ENCODE measurements around the gene AUH. TPM values are rescaled to one million over a fixed set of nuclear protein-coding genes. Genes with fewer than 3 reads are reported as not detected.

Gene AUH
- polyA plus RNA-seq, 3 donors = 4.0 to 9.9 (median 8.4) TPM

DNA sequence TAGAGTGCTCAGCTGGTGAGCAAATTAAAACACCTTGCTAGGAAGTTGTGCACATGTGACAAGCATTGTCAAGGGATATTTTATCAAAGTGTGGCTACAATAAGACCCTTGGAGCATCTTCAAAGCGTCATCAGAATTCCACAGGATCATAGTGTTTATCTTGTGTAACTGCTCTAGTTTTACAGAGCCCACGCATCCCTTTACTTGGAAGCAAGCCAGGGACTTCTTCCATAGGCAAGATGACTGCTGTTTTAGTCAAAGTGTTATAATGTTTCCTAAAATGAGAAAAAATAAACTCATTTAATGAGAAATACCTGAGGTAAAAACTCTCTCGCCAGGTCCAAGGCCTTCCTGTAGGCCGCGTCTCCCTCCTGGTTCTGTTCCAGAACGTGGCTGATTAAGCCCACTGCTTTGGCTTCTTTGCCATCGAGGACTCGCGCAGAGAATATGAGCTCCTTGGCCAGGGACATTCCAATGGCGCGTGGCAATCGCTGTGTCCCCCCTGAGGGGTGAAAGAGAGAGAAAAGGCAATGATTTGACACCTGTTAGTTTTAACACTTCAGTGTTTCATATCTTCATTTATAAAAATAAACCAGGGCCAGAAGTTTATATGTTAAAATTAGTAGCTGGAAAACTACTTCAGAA, 141.1 kb downstream of the AUH start:
- Histone ChIP-seq H3K27ac (ENCODE audit: low read depth in 1 of 2, low read length in 2 of 2) (no peak overlapping the region), H3K9me3 (replicated peaks in 1 of 2; ENCODE audit: control insufficient read depth in 1 of 2, insufficient read depth in 1 of 2, low read length in 2 of 2) (no peaks in the 10 kb centered on the region), H3K79me2 (ENCODE audit: insufficient read depth, low read length) (no peaks in the 10 kb centered on the region), H3K27me3 (ENCODE audit: control insufficient read depth in 2 of 2, insufficient read depth in 2 of 2, low read length in 2 of 2) (no peaks in the 10 kb centered on the region), H3K36me3 (replicated peaks in 1 of 2; ENCODE audit: control insufficient read depth in 1 of 2, insufficient read depth in 2 of 2, low read length in 2 of 2) (no peaks in the 10 kb centered on the region), H2AFZ (ENCODE audit: insufficient read depth, low read depth, low read length, poor library complexity, severe bottlenecking) (no peak overlapping the region), H3K4me2 (replicated peaks; ENCODE audit: extremely low read depth, low read length, poor library complexity, severe bottlenecking) (no peak overlapping the region), H3K4me3 (replicated peaks in 1 of 3; ENCODE audit: low read depth in 2 of 3, low read length in 3 of 3) (no peak overlapping the region), H3K9ac (ENCODE audit: insufficient read depth, low read length, poor library complexity, severe bottlenecking) (no peak overlapping the region), H3K4me1 (ENCODE audit: control insufficient read depth in 1 of 2, insufficient read depth in 2 of 2, low read length in 2 of 2) (no peaks in the 10 kb centered on the region), H4K20me1 (ENCODE audit: insufficient read depth, low read length) (no peaks in the 10 kb centered on the region)
- no peak for TF ChIP-seq CTCF (IDR thresholded peaks at IDR 0.05)
- Mint-ChIP-seq H3K36me3 (peaks cover 7 to 11% of the 10 kb centered on the region in 2 donors), H3K9me3 (peaks cover 0 to 3% (median 0%) of the 10 kb centered on the region in 7 donors), H3K27me3 (ENCODE audit: low read depth in 3 of 3) (no peaks in the 10 kb centered on the region), H3K27ac (no peak overlapping the region), H3K4me1 (no peaks in the 10 kb centered on the region), H3K4me3 (no peak overlapping the region)
- intact Hi-C loops (cut with micrococcal nuclease) = no loop called here
- DNase-seq = no peak
- WGBS (ENCODE audit: insufficient coverage) = 100% methylated on average over 5 of the region's 12 CpGs

GRCh38 chr9:91220021-91220420, 141.7 kb downstream of the AUH start:
- H3K4me2 ChIP-seq (replicated peaks; ENCODE audit: extremely low read depth, low read length, poor library complexity, severe bottlenecking) = no peak overlapping the region
- TF ChIP-seq CTCF (IDR thresholded peaks at IDR 0.05) = no peak
- H2AFZ ChIP-seq (ENCODE audit: insufficient read depth, low read depth, low read length, poor library complexity, severe bottlenecking) = no peak overlapping the region
- no peaks in the 10 kb centered on the region for H3K9me3 ChIP-seq (replicated peaks in 1 of 2; ENCODE audit: control insufficient read depth in 1 of 2, insufficient read depth in 1 of 2, low read length in 2 of 2)
- H3K27me3 Mint-ChIP-seq (ENCODE audit: low read depth in 3 of 3) = no peaks in the 10 kb centered on the region
- H3K36me3 ChIP-seq (replicated peaks in 1 of 2; ENCODE audit: control insufficient read depth in 1 of 2, insufficient read depth in 2 of 2, low read length in 2 of 2) = no peaks in the 10 kb centered on the region
- intact Hi-C loops (cut with micrococcal nuclease) = no loop called here
- H3K27ac Mint-ChIP-seq = no peak overlapping the region
- no peak overlapping the region for H3K4me3 Mint-ChIP-seq
- no peak for DNase-seq
- 100% methylated on average over 1 of the region's 4 CpGs for WGBS (ENCODE audit: insufficient coverage)
- no peaks in the 10 kb centered on the region for H3K79me2 ChIP-seq (ENCODE audit: insufficient read depth, low read length)
- H4K20me1 ChIP-seq (ENCODE audit: insufficient read depth, low read length) = no peaks in the 10 kb centered on the region
- no peaks in the 10 kb centered on the region for H3K4me1 ChIP-seq (ENCODE audit: control insufficient read depth in 1 of 2, insufficient read depth in 2 of 2, low read length in 2 of 2)
- H3K9ac ChIP-seq (ENCODE audit: insufficient read depth, low read length, poor library complexity, severe bottlenecking) = no peak overlapping the region
- no peaks in the 10 kb centered on the region for H3K27me3 ChIP-seq (ENCODE audit: control insufficient read depth in 2 of 2, insufficient read depth in 2 of 2, low read length in 2 of 2)
- H3K27ac ChIP-seq (ENCODE audit: low read depth in 1 of 2, low read length in 2 of 2) = no peak overlapping the region
- peaks cover 7 to 11% of the 10 kb centered on the region in 2 donors for H3K36me3 Mint-ChIP-seq
- no peak overlapping the region for H3K4me3 ChIP-seq (replicated peaks in 1 of 3; ENCODE audit: low read depth in 2 of 3, low read length in 3 of 3)
- H3K9me3 Mint-ChIP-seq = peaks cover 0 to 3% (median 0%) of the 10 kb centered on the region in 7 donors
- no peaks in the 10 kb centered on the region for H3K4me1 Mint-ChIP-seq
